Effector memory CD8-positive, alpha-beta T cell (primary cell): ENCODE measurements around the gene ADAP1.
"Not testable (repeated sequence)": the region's sequence is repeated elsewhere in the genome, so short reads cannot be mapped to it uniquely, and the experiment has no call there.

Source experiments
- ATAC-seq: fragments of 150-1000 bp; cut with Tn5 transposase; replicated peaks from 2 replicates; pipeline ENCODE4 v1.10.0; 2021; ENCODE audit warnings: mild to moderate bottlenecking, moderate library complexity
- DNase-seq, 3 experiments: peaks; one replicate each; pipeline ENCODE4 v3.0.0; 2021
- H3K27ac Mint-ChIP-seq, 2 donors: one replicate each; pipeline ENCODE4 v1.8.0; 2022; ENCODE audit warnings: mild to moderate bottlenecking in 2 of 2, mixed read lengths in 2 of 2, moderate library complexity in 2 of 2
- H3K27me3 Mint-ChIP-seq, 2 donors: one replicate each; pipeline ENCODE4 v1.8.0; 2022; ENCODE audit warnings: mixed read lengths in 2 of 2
- H3K36me3 Mint-ChIP-seq: one replicate; pipeline ENCODE4 v1.8.0; 2022; ENCODE audit warnings: mild to moderate bottlenecking, moderate library complexity, mixed read lengths; ENCODE audit not compliant: insufficient read depth
- H3K4me1 Mint-ChIP-seq, 2 donors: one replicate each; pipeline ENCODE4 v1.8.0; 2022; ENCODE audit warnings: low read depth in 2 of 2, mixed read lengths in 2 of 2
- H3K4me3 Mint-ChIP-seq, 2 donors: one replicate each; pipeline ENCODE4 v1.8.0; 2022; ENCODE audit warnings: mild to moderate bottlenecking in 2 of 2, mixed read lengths in 2 of 2, moderate library complexity in 2 of 2
- H3K9me3 Mint-ChIP-seq, 2 donors: one replicate each; pipeline ENCODE4 v1.8.0; 2022; ENCODE audit warnings: mixed read lengths in 2 of 2
- total RNA-seq, 9 experiments: gene quantifications; one replicate each; lab custom pipeline; 2026; lab: John Stamatoyannopoulos, UW

ADAP1 gene, protein sequence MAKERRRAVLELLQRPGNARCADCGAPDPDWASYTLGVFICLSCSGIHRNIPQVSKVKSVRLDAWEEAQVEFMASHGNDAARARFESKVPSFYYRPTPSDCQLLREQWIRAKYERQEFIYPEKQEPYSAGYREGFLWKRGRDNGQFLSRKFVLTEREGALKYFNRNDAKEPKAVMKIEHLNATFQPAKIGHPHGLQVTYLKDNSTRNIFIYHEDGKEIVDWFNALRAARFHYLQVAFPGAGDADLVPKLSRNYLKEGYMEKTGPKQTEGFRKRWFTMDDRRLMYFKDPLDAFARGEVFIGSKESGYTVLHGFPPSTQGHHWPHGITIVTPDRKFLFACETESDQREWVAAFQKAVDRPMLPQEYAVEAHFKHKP
- total RNA-seq, result 7.4 to 54.8 (median 15.5) reads per million in 9 experiments

DNA sequence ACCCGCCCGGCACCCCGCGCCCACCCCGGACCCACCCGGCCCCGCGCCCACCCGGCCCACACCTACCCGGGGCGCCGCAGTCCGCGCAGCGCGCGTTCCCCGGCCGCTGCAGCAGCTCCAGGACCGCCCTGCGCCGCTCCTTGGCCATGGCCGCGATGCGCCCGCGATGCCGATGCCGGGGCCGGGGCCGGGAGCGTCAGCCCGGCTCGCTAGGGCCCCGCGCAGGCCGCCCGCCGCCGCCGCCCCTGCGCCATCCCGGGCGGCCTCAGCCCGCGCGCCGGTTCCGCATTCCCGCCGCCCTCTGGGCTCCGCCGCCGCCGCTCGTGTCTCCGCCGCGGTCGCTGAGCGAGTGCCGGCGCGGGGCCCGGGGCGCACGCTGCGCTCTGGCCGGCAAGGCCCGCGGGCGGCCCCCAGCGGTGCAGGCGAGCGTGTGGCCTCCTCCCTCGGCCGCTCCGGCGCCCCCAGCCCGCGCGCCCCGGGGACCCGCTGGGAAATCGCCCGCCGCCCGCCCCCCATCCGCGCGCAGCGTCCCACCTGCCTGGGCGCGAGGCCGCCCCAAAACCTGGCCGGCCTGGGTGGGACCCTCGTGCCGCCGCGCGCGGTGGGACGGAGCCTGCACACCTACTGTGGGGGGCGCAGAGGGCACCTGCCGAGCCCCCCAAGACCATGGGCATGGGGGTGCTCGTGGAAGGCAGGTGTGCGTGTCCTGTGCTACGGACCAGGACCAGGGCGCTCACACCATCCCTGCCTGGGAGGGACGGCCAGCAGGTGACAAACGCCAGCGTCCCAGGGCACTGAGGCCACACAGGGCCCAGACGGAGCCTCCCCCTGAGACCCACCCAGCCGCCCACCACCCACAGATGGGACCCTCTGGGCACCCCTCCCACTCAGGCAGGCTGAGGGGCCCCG lies at the start of gene ADAP1:
Gene ADAP1 (minus strand): TSS at position 351 of the 909 bp plus-strand sequence. CDS start 203 bp downstream, at position 148.
- Mint-ChIP-seq H3K27ac (peak within 1 kb of the TSS in 1 of 2 donors; percentile 29), H3K9me3 (no peaks in the 10 kb centered on the region), H3K36me3 (peaks cover 19% of the 10 kb centered on the region), H3K4me3 (peak within 1 kb of the TSS; percentile 82), H3K4me1 (peaks cover 17 to 20% of the 10 kb centered on the region in 2 donors), H3K27me3 (no peaks in the 10 kb centered on the region)
- peak; percentile 47 to 62 (median 50) for DNase-seq
- ATAC-seq, result peak; percentile 86

DNA sequence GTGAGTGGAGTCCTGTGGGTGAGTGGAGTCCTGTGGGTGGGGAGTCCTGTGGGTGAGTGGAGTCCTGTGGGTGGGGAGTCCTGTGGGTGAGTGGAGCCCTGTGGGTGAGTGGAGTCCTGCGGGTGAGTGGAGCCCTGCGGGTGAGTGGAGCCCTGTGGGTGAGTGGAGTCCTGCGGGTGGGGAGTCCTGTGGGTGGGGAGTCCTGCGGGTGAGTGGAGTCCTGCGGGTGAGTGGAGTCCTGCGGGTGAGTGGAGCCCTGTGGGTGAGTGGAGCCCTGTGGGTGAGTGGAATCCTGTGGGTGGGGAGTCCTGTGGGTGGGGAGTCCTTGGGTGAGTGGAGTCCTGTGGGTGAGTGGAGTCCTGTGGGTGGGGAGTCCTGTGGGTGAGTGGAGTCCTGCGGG lies 48.0 kb upstream of the ADAP1 start:
- H3K4me1 Mint-ChIP-seq, result peaks cover 0 to 12% of the 10 kb centered on the region in 2 donors
- peak overlapping the region in 1 of 2 donors; percentile 23 for H3K4me3 Mint-ChIP-seq
- not testable (repeated sequence) for H3K9me3 Mint-ChIP-seq, H3K27ac Mint-ChIP-seq, DNase-seq, H3K27me3 Mint-ChIP-seq, ATAC-seq
- H3K36me3 Mint-ChIP-seq, result peaks cover 16% of the 10 kb centered on the region

DNA sequence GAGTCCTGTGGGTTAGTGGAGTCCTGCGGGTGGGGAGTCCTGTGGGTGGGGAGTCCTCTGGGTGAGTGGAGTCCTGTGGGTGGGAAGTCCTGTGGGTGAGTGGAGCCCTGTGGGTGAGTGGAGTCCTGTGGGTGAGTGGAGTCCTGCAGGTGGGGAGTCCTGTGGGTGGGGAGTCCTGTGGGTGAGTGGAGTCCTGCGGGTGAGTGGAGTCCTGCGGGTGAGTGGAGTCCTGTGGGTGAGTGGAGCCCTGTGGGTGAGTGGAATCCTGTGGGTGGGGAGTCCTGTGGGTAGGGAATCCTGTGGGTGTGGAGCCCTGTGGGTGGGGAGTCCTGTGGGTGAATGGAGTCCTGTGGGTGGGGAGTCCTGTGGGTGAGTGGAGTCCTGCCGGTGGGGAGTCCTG lies 47.5 kb upstream of the ADAP1 start:
- ATAC-seq, H3K27ac Mint-ChIP-seq, H3K27me3 Mint-ChIP-seq, H3K9me3 Mint-ChIP-seq, DNase-seq: not testable (repeated sequence)
- peak overlapping the region in 1 of 2 donors; percentile 23 for H3K4me3 Mint-ChIP-seq
- H3K36me3 Mint-ChIP-seq, result peaks cover 16% of the 10 kb centered on the region
- peaks cover 0 to 12% of the 10 kb centered on the region in 2 donors for H3K4me1 Mint-ChIP-seq

DNA sequence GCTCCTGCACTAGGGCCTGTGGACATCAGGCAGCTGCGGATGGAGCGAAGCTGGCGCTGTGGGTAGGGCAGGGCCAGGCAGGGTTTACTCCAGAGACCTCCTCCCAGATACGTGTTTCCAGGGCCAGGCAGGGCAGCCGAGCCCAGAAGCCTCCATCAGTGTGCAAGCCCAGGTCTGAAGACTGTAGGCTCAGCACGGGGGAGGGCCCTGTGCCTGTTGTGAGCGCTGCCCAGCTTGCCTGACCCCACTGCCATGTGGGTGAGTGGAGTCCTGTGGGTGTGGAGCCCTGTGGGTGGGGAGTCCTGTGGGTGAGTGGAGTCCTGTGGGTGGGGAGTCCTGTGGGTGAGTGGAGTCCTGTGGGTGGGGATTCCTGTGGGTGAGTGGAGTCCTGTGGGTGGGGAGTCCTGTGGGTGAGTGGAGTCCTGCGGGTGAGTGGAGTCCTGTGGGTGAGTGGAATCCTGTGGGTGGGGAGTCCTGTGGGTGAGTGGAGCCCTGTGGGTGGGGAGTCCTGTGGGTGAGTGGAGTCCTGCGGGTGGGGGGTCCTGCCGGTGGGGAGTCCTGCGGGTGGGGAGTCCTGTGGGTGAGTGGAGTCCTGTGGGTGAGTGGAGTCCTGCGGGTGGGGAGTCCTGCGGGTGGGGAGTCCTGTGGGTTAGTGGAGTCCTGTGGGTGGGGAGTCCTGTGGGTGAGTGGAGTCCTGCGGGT lies 46.7 kb upstream of the ADAP1 start:
- not testable (repeated sequence) for H3K4me3 Mint-ChIP-seq, H3K27me3 Mint-ChIP-seq, DNase-seq, H3K9me3 Mint-ChIP-seq
- Mint-ChIP-seq H3K36me3 (peaks cover 21% of the 10 kb centered on the region), H3K4me1 (peaks cover 0 to 12% of the 10 kb centered on the region in 2 donors), H3K27ac (peak overlapping the region in 1 of 2 donors; percentile 90)
- peak; percentile 58 for ATAC-seq

DNA sequence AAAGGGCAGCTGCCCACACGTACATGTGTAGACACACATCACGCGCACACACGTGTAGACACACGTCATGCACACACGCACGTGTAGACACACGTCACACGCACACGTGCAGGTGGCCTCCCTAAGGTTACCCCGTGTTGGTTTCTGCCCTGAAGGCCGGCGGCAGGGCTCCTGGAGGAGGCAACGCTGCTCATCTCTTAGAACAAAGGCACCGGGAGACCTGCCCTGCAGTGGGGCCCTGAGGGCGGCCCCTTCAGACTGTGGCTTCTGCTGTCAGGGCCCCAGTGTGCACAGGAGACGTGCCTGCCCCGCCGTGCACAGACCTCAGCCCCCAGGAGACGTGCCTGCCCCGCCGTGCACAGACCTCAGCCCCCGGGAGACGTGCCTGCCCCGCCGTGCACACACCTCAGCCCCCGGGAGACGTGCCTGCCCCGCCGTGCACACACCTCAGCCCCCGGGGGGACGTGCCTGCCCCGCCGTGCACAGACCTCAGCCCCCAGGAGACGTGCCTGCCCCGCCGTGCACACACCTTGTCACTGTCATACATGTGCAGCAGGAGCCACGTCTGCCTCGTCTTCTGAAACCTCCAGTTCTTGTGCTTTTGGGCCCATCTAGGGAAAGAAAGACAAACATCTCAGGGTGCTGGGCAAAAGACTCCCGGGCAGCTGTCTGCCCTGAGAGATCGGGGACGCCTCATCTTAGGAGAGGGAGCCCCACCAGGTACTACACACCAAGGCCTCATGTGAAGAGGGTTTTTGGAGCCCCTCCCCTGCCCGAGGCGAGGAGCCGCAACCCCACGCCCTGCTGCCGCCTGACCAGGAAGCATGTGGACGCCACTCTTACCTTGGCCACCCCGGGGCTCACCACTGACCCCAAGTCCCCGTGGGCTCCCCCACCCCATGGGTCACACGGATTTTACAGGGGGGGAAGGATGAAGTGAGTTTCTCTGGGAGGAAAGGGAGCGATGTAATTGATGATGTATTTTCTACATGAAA lies 45.8 kb upstream of the ADAP1 start:
- Mint-ChIP-seq H3K4me3 (no peak overlapping the region), H3K27me3 (no peaks in the 10 kb centered on the region), H3K9me3 (no peaks in the 10 kb centered on the region), H3K4me1 (peaks cover 0 to 8% of the 10 kb centered on the region in 2 donors), H3K36me3 (peaks cover 18% of the 10 kb centered on the region), H3K27ac (peak overlapping the region in 1 of 2 donors; percentile 90)
- DNase-seq, result no peak
- ATAC-seq, result no peak

DNA sequence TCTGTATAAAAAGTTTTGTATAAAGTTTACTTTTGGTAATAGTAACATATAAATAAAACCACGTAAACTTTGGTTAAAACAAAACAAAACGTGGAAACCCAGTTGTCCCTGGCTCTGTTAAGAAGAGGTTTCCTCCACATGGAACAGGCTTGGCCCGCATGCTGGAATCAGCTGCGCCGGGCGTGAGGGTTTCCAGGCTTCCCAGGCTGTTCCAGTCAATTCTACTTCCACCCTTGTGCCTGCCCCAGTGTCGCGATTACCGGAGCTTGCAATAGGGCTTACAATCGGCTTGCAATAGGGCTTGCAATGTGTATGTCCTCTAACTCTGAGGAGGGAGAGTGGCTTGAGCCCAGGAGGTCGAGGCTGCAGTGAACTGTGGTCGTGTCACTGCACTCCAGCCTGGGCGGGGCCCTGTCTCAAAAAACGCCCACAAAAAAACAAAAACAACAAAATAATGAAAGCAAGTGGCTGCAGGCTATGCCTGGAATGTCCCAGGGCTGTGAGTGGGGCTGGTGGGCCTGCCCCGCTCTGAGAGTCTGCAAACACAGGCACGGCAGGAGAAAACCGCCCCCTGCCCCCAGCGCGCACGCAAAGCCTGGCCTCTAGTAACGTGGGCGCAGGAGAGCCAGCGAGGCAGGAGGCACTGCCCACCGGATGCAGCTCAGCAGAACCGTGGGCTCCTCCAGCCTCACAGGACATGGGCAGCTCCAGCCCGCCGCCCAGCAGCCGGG lies 44.8 kb upstream of the ADAP1 start:
- Mint-ChIP-seq H3K27ac (no peak overlapping the region), H3K9me3 (no peaks in the 10 kb centered on the region), H3K36me3 (peaks cover 18% of the 10 kb centered on the region), H3K4me3 (no peak overlapping the region), H3K4me1 (peaks cover 0 to 8% of the 10 kb centered on the region in 2 donors), H3K27me3 (no peaks in the 10 kb centered on the region)
- no peak for DNase-seq
- no peak for ATAC-seq

DNA sequence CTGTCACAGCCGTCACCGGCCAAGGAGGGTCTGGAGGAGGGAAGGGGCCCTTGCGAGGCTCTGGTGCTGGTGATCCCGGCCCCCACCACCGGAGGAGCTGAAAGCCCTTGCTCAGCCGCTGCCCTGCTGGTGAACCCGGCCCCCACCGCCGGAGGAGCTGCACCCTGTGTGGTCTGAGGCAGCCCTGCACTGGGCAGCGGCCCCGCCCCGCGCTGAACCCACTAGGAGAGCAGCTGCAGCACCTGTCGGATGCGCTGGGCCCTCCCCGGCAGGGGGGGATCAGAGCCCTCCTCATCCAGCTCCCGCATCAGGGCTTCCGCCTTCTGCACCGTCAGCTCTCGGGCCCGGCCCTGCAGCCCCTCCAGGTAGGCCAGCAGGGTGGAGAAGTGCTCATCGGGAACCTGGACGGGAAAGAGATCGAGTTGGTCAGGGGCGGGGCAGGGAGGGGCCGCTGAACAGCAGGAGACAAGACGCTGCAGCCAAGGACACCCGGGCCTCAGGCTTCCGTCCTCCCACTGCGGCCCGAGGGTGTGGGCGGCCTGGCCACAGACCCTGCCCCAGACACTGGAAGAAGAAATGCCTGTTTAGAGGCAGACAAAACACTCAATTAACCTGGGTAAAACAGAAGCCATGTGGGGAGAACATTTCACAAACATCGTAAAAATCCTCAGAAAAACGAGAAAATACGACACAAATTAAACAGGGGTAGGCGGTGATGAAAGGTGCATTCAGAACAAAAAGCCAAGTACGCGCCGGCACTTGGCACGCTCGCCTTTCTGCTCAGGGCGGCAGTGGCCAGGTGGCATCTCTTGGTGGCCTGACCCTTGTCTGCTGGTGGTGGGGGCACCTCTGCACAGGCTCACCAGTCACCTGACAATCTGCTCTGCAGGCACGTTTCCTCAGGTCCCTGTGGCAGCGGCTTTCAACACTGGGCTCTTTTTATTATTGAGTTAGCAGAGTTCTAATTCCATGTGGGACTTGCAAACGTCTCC lies 43.2 kb upstream of the ADAP1 start:
- Mint-ChIP-seq H3K4me3 (no peak overlapping the region), H3K9me3 (no peaks in the 10 kb centered on the region), H3K27ac (no peak overlapping the region), H3K4me1 (peaks cover 5 to 13% of the 10 kb centered on the region in 2 donors), H3K36me3 (peaks cover 18% of the 10 kb centered on the region), H3K27me3 (no peaks in the 10 kb centered on the region)
- ATAC-seq (no peak), DNase-seq (no peak)

DNA sequence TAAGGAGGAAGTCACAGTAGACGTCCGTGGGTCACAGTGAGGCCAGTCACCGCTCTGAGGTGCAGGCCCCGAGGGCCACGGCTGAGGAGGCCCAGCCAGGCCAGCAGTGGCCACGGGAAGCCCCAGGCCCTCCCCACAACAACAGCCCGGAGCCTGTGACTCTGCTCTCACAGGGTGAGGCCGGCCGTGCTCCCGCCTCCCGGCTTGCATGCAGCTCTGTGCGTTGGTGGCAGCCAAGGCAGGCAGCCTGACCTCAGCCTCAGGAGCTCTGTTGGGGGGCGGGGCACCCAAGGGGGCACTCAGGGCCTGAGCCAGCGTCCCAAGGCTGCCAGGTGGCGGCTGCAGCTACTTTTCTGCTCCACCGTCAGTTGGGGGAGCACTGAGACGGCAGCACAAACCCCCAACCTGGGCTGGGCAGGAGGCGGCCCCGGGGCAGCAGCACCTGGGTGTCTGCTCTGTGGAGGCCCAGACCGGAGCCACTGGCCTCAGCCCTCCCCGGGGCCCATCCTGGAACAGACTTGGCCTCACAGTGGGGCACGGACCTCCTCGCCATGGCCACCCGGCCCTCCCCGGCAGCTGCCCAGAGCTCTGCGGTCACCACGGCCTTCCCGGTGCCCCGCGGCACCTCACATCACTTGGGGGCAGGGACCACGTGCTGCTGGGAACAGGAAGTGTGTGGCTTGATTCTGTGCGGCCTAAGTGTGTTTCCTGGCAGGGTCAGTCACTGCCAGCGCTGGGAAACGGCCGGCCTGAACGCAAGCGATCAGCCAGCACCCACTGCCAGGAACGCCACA lies 41.8 kb upstream of the ADAP1 start:
- ATAC-seq, result no peak
- Mint-ChIP-seq H3K27me3 (no peaks in the 10 kb centered on the region), H3K9me3 (no peaks in the 10 kb centered on the region), H3K4me3 (no peak overlapping the region), H3K27ac (no peak overlapping the region), H3K4me1 (peaks cover 5 to 12% of the 10 kb centered on the region in 2 donors), H3K36me3 (peaks cover 16% of the 10 kb centered on the region)
- no peak for DNase-seq

DNA sequence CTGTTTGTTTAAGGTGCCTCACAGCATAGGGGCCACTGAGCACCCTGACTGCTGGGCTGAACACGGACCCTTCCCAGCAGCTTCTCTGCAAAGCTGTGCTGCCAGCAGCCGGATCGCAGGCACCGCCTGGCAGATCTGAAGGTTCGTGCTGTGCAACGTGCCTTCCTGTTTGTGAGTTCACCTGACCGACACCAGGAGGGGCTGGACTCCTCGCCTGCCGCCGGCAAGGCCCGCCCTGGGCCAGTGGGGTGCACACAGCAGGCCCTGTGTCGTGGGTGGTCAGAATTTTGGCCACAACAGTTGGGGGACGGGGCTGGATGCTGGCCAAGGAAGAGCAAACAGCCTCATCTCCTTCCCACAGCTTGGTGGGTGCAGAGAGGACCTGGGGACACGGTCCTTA lies 41.1 kb upstream of the ADAP1 start:
- no peaks in the 10 kb centered on the region for H3K27me3 Mint-ChIP-seq
- ATAC-seq, result no peak
- H3K36me3 Mint-ChIP-seq, result peaks cover 9% of the 10 kb centered on the region
- H3K27ac Mint-ChIP-seq, result no peak overlapping the region
- DNase-seq, result no peak
- no peak overlapping the region for H3K4me3 Mint-ChIP-seq
- H3K9me3 Mint-ChIP-seq, result no peaks in the 10 kb centered on the region
- H3K4me1 Mint-ChIP-seq, result peaks cover 5 to 7% of the 10 kb centered on the region in 2 donors

DNA sequence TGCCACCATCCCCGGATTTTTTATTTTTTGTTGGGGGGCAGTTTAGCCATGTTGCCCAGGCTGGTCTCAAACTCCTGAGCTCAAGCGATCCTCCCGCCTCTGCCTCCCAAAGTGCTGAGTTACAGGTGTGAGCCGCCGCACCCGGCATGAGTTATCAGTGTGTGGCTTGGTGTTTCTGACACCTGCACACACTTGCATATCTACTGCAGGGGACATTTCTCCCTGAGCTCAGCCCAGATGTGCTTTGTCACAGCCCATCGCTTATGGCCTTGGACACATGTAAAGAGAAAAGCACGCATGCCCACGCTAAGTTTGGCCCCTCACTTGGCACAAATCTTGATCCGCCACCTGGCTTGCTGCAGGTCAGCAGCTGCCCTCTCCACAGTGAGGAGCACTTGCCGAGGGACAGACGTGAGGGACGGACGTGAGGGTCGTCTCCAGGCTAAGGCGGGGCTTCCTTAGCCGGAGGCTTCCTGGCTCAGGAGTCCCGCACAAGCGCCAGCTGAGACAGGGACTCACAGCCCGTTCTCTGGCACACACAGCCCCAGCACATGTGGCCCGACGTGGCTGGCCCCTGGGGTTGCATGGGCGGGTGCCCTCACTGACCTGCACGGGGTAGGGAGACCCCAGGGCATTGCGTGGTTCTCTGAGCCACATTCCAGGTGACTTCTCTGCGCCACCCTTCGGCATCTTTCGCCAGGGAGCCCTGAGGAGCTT lies 40.3 kb upstream of the ADAP1 start:
- Mint-ChIP-seq H3K27me3 (no peaks in the 10 kb centered on the region), H3K4me3 (no peak overlapping the region), H3K4me1 (peaks cover 5% of the 10 kb centered on the region in 2 donors), H3K27ac (no peak overlapping the region), H3K36me3 (peaks cover 8% of the 10 kb centered on the region), H3K9me3 (no peaks in the 10 kb centered on the region)
- DNase-seq (no peak), ATAC-seq (no peak)
